Activated CD4-positive, CD25-positive, alpha-beta regulatory T cell treated with anti-CD3 and anti-CD28 coated beads, Interleukin-2, amount 50 U/mL, for 16 hours (primary cell): ENCODE results near the gene ADGRB2.
"Not testable (repeated sequence)": the region's sequence is repeated elsewhere in the genome, so short reads cannot be mapped to it uniquely, and the experiment has no call there.

Source experiments
- DNase-seq: peaks from one replicate; pipeline ENCODE4 v3.0.0-alpha.2; 2020; ENCODE audit warnings: low read depth, low spot score

The ADGRB2 gene

GRCh38 chr1:31727195-31727594 lies 36.9 kb downstream of the ADGRB2 start:
- no peak for DNase-seq

DNA sequence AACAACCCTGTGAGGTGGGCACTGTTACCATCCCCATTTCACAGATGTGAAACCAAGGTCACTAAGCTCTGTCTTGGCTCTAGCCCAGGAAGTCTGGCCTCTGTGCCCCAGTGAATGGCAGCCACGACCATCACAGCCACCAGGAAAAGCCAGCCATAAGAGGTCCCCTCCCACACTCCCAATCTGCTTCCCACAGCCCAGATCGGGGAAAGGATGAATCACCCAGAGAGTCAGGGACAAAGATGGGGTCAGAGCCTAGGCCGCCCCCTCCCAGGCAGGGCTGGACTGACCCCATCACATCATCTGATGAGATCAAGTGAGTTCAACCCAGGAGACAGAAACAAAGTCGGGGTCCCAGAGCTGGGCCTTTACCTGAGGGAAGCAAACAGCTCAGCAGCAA lies 37.4 kb downstream of the ADGRB2 start:
- DNase-seq = no peak

DNA sequence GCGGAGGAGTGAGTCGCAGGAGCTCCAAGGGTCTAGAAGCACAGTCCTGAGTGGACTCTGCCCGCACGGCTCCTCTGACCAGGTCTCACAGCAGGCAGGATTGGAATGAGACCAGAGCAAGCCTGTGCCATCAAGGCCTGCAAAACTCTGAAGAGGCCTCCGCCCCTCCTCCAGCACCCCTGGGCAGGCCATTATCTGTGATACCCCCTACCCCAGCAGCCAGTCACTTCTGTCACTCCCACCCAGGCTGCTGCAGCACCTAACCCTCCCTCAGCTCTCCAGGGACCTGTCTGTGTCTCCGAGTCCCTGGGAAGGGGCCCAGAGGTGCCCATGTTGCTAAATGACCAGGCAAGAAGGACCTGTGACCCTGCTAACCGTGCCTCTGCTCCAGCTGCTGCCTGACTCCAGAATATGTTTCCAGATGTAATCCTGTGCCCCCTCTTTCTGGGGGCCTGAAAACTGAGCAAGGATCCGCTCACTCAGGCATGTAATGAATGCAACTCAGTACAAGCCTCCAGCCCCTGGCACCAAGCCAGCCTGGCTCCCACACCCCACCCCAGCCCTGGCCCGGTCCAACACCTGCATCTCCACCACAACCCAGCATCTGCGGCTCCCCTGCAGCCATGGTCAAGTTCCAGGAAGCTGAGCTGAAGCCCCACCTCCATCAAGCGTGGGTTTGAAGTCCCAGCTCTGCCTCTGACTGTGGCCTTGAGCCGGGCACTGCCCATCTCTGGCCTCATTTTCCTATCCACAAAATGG lies 38.2 kb downstream of the ADGRB2 start:
- no peak for DNase-seq

DNA sequence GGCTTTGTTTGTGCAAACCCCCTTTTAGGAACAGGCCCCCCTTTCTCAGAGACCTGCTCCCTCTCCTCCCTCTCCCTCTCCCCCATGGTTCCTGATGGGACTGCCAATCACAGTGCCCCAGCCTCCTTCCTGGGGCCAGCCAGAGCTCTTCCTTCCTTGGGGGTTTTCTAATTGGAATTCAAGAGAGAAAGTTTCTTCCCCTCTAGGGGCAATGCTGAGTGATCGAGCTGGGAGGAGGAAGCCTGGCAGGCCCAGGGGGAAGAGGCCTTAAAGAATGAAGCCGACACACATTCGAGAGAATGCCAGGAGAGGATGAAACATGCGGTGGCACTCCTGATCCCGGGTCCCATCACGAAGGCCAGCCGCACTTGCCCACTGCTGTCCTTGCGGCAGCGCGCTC lies 39.0 kb downstream of the ADGRB2 start:
- no peak for DNase-seq

GRCh38 chr1:31723828-31724359 lies 40.2 kb downstream of the ADGRB2 start:
- DNase-seq = no peak

DNA sequence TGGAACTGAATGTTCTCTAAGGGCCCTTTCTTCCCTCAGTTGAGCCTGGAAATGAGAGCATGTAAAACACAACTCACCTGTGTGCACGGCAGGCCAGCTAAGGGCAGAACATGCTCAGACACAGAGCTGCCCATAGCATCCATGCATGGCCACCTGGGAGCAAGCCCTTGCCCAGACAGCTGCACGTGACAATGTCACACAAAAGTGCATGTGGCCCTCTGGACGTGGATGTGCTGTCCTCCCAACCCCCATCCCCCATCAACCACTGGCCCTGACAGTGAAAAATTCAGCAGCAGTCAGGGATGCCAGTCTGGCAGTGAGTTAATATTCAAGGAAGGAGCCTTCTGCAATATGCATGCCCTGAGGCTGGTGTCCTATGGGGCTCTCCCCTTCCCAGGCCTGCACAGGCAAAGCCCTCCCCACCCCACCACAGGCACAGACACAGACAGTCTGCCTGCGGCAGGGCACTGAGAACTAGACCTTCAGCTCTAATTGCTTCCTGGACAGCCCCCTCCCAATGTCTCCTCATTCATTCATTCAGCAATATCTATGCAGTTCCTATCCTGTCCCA lies 45.7 kb downstream of the ADGRB2 start:
- DNase-seq = no peak

- no peak for DNase-seq
These were observed 46.8 kb downstream of the ADGRB2 start for GRCh38 chr1:31717341-31717740.

DNA sequence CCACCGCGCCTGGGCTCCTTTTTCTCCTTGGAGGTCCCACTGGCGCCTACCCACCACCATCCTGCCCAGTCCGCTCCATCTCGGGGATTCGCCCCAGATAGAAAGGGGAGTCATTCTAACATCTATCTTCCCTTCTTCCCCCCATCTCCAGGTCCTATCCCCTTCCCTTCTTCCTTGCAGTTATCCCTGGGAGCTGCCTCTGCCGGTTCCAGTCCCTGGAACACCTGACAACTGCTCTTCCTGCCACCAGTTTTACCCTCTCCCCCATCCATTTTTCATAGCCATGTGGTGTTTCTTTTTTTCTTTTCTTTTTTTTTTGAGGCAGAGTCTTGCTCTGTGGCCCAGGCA lies 48.3 kb downstream of the ADGRB2 start:
- no peak for DNase-seq

DNA sequence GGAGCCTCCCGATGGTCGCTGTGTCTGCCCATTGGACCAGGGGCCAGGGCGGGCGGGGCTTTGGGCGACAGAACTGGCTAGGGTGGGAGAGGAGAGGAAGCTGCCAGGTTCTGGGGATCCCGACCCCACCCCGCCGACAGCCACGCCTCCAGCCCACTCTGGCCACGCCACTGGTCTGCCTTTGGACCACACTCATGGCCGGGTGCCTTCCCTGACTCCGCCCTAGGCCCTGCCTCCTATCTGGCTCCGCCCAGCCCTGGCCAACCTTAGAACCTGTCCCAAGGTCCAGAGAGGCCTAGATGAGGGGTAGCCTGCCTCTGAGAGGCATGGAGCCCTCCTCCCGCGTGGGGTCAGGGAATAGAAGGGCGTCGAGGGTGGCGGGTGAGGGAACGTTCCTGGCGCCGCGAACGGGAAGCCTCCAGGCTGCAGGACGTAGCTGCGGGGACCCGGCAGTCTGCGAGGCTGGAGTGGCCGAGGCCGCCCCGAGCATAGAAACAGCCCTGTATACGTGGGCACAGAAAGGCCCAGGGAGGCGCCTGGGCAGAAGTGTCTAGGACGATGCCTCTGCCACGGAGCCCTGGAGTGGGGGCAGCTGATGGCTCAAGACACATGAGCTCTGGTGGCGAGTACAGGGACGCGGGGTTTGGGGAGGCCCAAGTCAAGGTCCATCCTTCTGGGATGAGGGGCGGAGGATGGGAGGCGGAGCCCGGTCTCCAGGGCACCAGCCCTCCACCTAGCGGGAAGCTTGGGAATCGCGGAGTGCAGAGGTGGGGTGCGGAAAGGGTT lies 48.9 kb downstream of the ADGRB2 start:
- DNase-seq = no peak

- no peak for DNase-seq
These were observed 49.6 kb downstream of the ADGRB2 start for GRCh38 chr1:31714442-31715086.

- no peak for DNase-seq
These were observed 51.5 kb downstream of the ADGRB2 start for GRCh38 chr1:31712630-31713029.

GRCh38 chr1:31712068-31712467 lies 52.1 kb downstream of the ADGRB2 start:
- DNase-seq = no peak

GRCh38 chr1:31708324-31708723 lies 55.8 kb downstream of the ADGRB2 start:
- DNase-seq = no peak

GRCh38 chr1:31707711-31708110 lies 56.4 kb downstream of the ADGRB2 start:
- no peak for DNase-seq

GRCh38 chr1:31707059-31707600 lies 57.0 kb downstream of the ADGRB2 start:
- not testable (repeated sequence) for DNase-seq

DNA sequence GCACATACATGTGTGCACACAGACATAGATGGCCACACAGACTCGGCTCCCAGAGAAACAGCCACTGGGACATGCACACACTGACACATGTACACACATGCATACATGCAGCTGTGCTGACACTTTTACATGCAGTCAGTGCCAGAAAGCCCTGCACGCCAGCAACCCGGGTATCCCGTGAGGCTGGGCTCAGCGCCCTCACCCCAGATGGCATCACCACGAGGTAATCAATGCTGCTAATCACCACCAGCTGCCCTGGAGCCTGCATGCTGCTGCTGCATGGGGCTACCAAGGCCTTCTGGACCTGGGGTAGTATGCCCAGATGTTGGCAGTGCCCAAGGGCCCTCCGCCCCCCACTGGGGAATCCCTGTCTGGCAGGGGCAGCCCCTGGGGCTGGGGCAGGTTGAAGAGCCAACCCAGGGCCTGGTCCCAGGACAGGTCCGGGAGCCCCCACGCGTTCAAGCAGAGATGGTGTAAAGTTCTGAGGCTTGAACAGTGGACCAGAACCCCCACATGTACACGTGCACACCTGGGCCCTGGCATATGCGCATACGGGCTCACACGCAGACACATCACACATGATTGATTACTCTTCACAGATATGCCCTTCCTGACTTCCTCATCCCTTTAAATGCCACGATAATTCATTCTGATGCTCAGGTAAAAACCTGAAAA lies 57.6 kb downstream of the ADGRB2 start:
- DNase-seq = no peak

DNA sequence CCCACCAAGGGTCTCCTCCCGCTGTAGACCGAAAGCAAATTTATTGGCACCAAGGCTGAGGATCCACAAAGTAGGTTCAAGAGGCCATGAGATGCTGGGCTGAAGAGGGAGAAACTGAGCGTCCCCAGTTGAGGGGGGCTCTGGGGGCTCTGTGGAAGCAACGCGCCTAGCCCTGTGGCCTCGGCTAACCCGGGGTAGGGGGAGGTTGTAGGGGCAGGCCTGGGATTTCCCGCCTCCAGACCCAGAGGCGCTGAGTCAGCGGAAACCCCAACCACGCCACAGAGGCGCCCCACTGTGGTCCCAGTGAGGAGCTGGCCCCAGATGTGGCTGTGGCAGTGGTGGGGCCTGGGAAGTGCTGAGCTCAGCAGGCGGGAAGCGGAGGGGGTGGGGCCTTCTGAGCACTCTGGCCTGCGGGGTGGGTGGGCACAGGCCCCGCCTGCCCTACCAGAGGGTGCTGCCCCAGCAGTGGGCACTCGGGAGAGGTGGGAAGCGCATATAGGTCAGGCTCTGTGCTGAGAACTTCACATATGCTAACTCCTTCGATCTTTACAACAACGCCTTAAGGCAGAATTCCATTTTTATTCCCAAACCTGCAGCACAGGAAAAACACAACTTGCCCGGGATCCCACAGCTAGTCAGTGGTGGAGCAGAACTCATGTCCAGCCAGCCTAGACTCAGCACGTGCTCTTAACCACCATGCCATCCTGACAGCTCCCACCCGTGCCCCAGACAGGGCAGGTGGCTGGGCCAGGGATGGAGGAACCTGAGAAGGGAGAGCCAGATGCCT lies 58.9 kb downstream of the ADGRB2 start:
- DNase-seq = no peak

- DNase-seq = no peak
These were observed 59.7 kb downstream of the ADGRB2 start for GRCh38 chr1:31704271-31705079.

GRCh38 chr1:31703431-31704270 lies 60.5 kb downstream of the ADGRB2 start, which contains the start of gene COL16A1:
Gene COL16A1 (minus strand): TSS chr1:31704017. CDS start chr1:31702193, 1,824 bp downstream.
- DNase-seq = no peak
